GM21723 (cell line): Measurements from ENCODE around the gene SHANK1.

Experiments used
- ATAC-seq: cut with Tn5 transposase; IDR thresholded peaks from one replicate; pipeline ENCODE4 v1.9.1; 2021; ENCODE audit warnings: mild to moderate bottlenecking, moderate library complexity; ENCODE audit not compliant: unreplicated experiment

SHANK1 gene

GRCh38 chr19:50662651-50663481 lies 56.7 kb downstream of the SHANK1 start:
- ATAC-seq: no peak

- no peak for ATAC-seq
These were observed 57.6 kb downstream of the SHANK1 start for GRCh38 chr19:50661766-50662650.

GRCh38 chr19:50661023-50661422 lies 58.6 kb downstream of the SHANK1 start:
- ATAC-seq: no peak

- no peak for ATAC-seq
These were observed 59.6 kb downstream of the SHANK1 start for GRCh38 chr19:50660088-50660366.

- ATAC-seq: no peak
These were observed 60.1 kb downstream of the SHANK1 start for GRCh38 chr19:50659318-50660087.

GRCh38 chr19:50658441-50659317 lies 60.9 kb downstream of the SHANK1 start:
- no peak for ATAC-seq

- ATAC-seq: no peak
These were observed 61.7 kb downstream of the SHANK1 start for GRCh38 chr19:50657712-50658440.

GRCh38 chr19:50657222-50657669 lies 62.4 kb downstream of the SHANK1 start:
- ATAC-seq: no peak

GRCh38 chr19:50654882-50655281 lies 64.7 kb downstream of the SHANK1 start:
- ATAC-seq: no peak

- ATAC-seq: no peak
These were observed 66.9 kb downstream of the SHANK1 start for GRCh38 chr19:50652722-50653121.

- ATAC-seq: no peak
These were observed 68.4 kb downstream of the SHANK1 start for GRCh38 chr19:50651174-50651573.

- no peak for ATAC-seq
These were observed 69.9 kb downstream of the SHANK1 start, which contains the start of gene C19orf81 for GRCh38 chr19:50649433-50650391. Gene C19orf81, plus strand, starts transcription at chr19:50649445. Its CDS starts 0 bp downstream, at chr19:50649445.

- ATAC-seq: no peak
These were observed 70.9 kb downstream of the SHANK1 start for GRCh38 chr19:50648659-50649058.

GRCh38 chr19:50647879-50648615 lies 71.6 kb downstream of the SHANK1 start:
- ATAC-seq: no peak

- ATAC-seq: no peak
These were observed 73.4 kb downstream of the SHANK1 start for GRCh38 chr19:50646074-50646807.

GRCh38 chr19:50645107-50645506 lies 74.5 kb downstream of the SHANK1 start:
- no peak for ATAC-seq

GRCh38 chr19:50644315-50644915 lies 75.2 kb downstream of the SHANK1 start:
- no peak for ATAC-seq
